HepG2 (cell line): ENCODE measurements around the gene SRF. TPM values are rescaled to one million over a fixed set of nuclear protein-coding genes. Genes with fewer than 3 reads are reported as not detected.

Source experiments
- DMAP1 ChIP-seq: IDR thresholded peaks from 2 replicates; pipeline ENCODE4 v1.6.1; 2016
- FOSL2 ChIP-seq: sonication (generic); formaldehyde crosslinking; IDR thresholded peaks from 2 replicates; pipeline ENCODE4 v1.4.0; 2020; ENCODE audit warnings: missing genetic modification reagents
- HMG20B ChIP-seq: conservative IDR thresholded peaks from 2 replicates; pipeline ENCODE4 v1.6.1; 2016; ENCODE audit warnings: missing genetic modification reagents, missing compliant biosample characterization
- JDP2 ChIP-seq: sonication (generic); formaldehyde crosslinking; IDR thresholded peaks from 2 replicates; pipeline ENCODE4 v1.8.1; 2022; ENCODE audit warnings: missing genetic modification reagents, borderline replicate concordance
- MLLT10 ChIP-seq: sonication (generic); formaldehyde crosslinking; IDR thresholded peaks from 2 replicates; pipeline ENCODE4 v1.4.0; 2020; ENCODE audit warnings: missing genetic modification reagents
- ZNF230 ChIP-seq: sonication (generic); formaldehyde crosslinking; IDR thresholded peaks from 2 replicates; pipeline ENCODE4 v1.4.0; 2020; ENCODE audit warnings: mild to moderate bottlenecking, missing genetic modification reagents
- ZNF607 ChIP-seq: sonication (generic); formaldehyde crosslinking; IDR thresholded peaks from 2 replicates; pipeline ENCODE4 v1.5.1; 2020; ENCODE audit warnings: missing genetic modification reagents, mild to moderate bottlenecking, borderline replicate concordance
- polyA plus RNA-seq, 8 experiments: library from polyadenylated mRNA; depleted of rRNA in 3 of 8; stranded (reverse) in 7 of 8; unstranded in 1 of 8; fragments of >200 nt; fragmentation: Illumina TruSeq in 4 of 8; extraction: Trizol in 4 of 8; gene quantifications; 2 replicates each; pipeline versions ENCODE4 v1.2.1 to v1.2.3, GENCODE V29; 2011 to 2016; ENCODE audit warnings: low read depth in 4 of 8, missing spikeins in 1 of 8, mixed read lengths in 1 of 8; ENCODE audit not compliant: insufficient read depth in 1 of 8
- total RNA-seq, 5 experiments: library from RNA; depleted of rRNA; stranded (reverse); fragments of >200 nt; fragmentation: Illumina TruSeq; extraction: Trizol; gene quantifications; 2 replicates each; pipeline ENCODE4 v1.2.3, GENCODE V29; 2016; ENCODE audit warnings: low read depth in 1 of 5
- TF ChIP-seq, protein P1 (sequence below): sonication (generic); formaldehyde crosslinking; IDR thresholded peaks from 2 replicates; pipeline ENCODE4 v1.4.0; 2020; ENCODE audit warnings: missing genetic modification reagents, mild to moderate bottlenecking, borderline replicate concordance
- TF ChIP-seq, protein P2 (sequence below): sonication (generic); formaldehyde crosslinking; IDR thresholded peaks from 2 replicates; pipeline ENCODE4 v1.4.0; 2020; ENCODE audit warnings: missing genetic modification reagents
- TF ChIP-seq, protein P3 (sequence below): sonication (generic); formaldehyde crosslinking; IDR thresholded peaks from 2 replicates; pipeline ENCODE4 v1.9.0; 2021; ENCODE audit warnings: missing genetic modification reagents, borderline replicate concordance
- TF ChIP-seq, protein P4 (sequence below): sonication (generic); formaldehyde crosslinking; IDR thresholded peaks from 2 replicates; pipeline ENCODE4 v1.5.1; 2020; ENCODE audit warnings: missing genetic modification reagents, mild to moderate bottlenecking, borderline replicate concordance
- TF ChIP-seq, protein P5 (sequence below): sonication (generic); formaldehyde crosslinking; IDR thresholded peaks from 2 replicates; pipeline ENCODE4 v1.8.1; 2022; ENCODE audit warnings: mild to moderate bottlenecking, missing genetic modification reagents
- TF ChIP-seq, protein P6 (sequence below): IDR thresholded peaks from 2 replicates; pipeline ENCODE4 v1.6.1; 2016; ENCODE audit warnings: missing biosample characterization, missing genetic modification reagents, low read depth
- TF ChIP-seq, protein P7 (sequence below): sonication (generic); formaldehyde crosslinking; IDR thresholded peaks from 2 replicates; pipeline ENCODE4 v1.4.0; 2020; ENCODE audit warnings: missing genetic modification reagents

Gene SRF
- total and polyA plus RNA-seq, 2 of the 13 experiments (the other 11 are each of a cell fraction or from before 2014, with no cell fraction given) = 25.5 to 44.1 TPM

DNA sequence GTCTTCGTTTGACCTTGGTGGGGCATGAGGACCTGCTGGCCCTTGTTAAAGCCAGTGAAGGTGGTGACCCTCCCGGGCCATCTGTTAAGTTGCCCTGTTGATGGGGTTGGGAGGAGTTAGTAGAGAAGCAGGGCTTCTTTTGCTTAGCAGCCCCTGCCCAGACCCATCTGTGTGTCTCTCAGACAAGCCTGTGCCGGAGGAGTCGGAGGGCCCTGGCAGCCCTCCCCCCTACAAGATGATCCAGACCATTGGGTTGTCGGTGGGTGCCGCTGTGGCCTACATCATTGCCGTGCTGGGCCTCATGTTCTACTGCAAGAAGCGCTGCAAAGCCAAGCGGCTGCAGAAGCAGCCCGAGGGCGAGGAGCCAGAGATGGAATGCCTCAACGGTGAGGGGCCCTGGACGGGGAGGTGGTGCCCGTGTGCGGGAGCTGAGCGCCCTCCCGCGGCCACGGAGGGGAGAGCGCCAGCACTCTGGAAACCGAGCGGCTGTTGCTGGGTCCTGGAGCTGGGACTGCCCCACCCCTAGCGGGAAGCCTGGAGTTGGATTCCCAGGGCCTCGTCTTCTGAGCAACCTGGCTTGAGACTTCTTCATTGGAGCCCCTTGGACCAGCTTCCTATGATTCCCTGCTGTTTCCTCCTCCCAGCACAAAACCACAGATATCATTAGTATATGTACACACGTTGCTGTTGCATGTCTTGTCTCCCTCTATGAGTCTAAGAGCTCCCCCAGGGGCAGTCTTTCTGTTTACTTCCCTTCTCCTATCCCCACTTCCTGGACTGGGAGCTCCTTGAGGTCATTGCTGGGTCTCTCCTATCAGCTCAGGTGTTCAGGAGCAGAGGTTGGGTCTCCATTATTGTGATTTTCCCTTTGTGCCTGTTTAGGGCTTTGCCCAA, 27.6 kb upstream of the SRF start (continued):
- TF ChIP-seq, protein P1, sequence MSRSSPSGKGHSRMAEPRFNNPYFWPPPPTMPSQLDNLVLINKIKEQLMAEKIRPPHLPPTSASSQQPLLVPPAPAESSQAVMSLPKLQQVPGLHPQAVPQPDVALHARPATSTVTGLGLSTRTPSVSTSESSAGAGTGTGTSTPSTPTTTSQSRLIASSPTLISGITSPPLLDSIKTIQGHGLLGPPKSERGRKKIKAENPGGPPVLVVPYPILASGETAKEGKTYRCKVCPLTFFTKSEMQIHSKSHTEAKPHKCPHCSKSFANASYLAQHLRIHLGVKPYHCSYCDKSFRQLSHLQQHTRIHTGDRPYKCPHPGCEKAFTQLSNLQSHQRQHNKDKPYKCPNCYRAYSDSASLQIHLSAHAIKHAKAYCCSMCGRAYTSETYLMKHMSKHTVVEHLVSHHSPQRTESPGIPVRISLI (CRISPR knock-in tag) = peak; percentile 89; the same call in 1 of the 2 replicates
- peak; percentile 78; the same call in 1 of the 2 replicates for TF ChIP-seq ZNF607 (CRISPR knock-in tag)
- TF ChIP-seq HMG20B (CRISPR knock-in tag) = 0 out of 2 replicates have a peak, but pooled peaks have one; percentile 29
- TF ChIP-seq MLLT10 = no peak
- TF ChIP-seq, protein P2, sequence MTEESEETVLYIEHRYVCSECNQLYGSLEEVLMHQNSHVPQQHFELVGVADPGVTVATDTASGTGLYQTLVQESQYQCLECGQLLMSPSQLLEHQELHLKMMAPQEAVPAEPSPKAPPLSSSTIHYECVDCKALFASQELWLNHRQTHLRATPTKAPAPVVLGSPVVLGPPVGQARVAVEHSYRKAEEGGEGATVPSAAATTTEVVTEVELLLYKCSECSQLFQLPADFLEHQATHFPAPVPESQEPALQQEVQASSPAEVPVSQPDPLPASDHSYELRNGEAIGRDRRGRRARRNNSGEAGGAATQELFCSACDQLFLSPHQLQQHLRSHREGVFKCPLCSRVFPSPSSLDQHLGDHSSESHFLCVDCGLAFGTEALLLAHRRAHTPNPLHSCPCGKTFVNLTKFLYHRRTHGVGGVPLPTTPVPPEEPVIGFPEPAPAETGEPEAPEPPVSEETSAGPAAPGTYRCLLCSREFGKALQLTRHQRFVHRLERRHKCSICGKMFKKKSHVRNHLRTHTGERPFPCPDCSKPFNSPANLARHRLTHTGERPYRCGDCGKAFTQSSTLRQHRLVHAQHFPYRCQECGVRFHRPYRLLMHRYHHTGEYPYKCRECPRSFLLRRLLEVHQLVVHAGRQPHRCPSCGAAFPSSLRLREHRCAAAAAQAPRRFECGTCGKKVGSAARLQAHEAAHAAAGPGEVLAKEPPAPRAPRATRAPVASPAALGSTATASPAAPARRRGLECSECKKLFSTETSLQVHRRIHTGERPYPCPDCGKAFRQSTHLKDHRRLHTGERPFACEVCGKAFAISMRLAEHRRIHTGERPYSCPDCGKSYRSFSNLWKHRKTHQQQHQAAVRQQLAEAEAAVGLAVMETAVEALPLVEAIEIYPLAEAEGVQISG (CRISPR knock-in tag) = peak; percentile 70
- TF ChIP-seq DMAP1 (CRISPR knock-in tag) = no peak; the same call in 1 of the 2 replicates
- TF ChIP-seq FOSL2 (CRISPR knock-in tag) = peak; percentile 56; the same call in 1 of the 2 replicates
- TF ChIP-seq, protein P3, sequence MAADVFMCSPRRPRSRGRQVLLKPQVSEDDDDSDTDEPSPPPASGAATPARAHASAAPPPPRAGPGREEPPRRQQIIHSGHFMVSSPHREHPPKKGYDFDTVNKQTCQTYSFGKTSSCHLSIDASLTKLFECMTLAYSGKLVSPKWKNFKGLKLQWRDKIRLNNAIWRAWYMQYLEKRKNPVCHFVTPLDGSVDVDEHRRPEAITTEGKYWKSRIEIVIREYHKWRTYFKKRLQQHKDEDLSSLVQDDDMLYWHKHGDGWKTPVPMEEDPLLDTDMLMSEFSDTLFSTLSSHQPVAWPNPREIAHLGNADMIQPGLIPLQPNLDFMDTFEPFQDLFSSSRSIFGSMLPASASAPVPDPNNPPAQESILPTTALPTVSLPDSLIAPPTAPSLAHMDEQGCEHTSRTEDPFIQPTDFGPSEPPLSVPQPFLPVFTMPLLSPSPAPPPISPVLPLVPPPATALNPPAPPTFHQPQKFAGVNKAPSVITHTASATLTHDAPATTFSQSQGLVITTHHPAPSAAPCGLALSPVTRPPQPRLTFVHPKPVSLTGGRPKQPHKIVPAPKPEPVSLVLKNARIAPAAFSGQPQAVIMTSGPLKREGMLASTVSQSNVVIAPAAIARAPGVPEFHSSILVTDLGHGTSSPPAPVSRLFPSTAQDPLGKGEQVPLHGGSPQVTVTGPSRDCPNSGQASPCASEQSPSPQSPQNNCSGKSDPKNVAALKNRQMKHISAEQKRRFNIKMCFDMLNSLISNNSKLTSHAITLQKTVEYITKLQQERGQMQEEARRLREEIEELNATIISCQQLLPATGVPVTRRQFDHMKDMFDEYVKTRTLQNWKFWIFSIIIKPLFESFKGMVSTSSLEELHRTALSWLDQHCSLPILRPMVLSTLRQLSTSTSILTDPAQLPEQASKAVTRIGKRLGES (CRISPR knock-in tag) = no peak
- 0 out of 2 replicates have a peak, but pooled peaks have one; percentile 23 for TF ChIP-seq ZNF230 (CRISPR knock-in tag)
- TF ChIP-seq, protein P4, sequence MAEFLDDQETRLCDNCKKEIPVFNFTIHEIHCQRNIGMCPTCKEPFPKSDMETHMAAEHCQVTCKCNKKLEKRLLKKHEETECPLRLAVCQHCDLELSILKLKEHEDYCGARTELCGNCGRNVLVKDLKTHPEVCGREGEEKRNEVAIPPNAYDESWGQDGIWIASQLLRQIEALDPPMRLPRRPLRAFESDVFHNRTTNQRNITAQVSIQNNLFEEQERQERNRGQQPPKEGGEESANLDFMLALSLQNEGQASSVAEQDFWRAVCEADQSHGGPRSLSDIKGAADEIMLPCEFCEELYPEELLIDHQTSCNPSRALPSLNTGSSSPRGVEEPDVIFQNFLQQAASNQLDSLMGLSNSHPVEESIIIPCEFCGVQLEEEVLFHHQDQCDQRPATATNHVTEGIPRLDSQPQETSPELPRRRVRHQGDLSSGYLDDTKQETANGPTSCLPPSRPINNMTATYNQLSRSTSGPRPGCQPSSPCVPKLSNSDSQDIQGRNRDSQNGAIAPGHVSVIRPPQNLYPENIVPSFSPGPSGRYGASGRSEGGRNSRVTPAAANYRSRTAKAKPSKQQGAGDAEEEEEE = no peak; the same call in 1 of the 2 replicates
- no peak for TF ChIP-seq JDP2 (CRISPR knock-in tag)
- TF ChIP-seq, protein P5, sequence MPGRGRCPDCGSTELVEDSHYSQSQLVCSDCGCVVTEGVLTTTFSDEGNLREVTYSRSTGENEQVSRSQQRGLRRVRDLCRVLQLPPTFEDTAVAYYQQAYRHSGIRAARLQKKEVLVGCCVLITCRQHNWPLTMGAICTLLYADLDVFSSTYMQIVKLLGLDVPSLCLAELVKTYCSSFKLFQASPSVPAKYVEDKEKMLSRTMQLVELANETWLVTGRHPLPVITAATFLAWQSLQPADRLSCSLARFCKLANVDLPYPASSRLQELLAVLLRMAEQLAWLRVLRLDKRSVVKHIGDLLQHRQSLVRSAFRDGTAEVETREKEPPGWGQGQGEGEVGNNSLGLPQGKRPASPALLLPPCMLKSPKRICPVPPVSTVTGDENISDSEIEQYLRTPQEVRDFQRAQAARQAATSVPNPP = no peak
- TF ChIP-seq, protein P6, sequence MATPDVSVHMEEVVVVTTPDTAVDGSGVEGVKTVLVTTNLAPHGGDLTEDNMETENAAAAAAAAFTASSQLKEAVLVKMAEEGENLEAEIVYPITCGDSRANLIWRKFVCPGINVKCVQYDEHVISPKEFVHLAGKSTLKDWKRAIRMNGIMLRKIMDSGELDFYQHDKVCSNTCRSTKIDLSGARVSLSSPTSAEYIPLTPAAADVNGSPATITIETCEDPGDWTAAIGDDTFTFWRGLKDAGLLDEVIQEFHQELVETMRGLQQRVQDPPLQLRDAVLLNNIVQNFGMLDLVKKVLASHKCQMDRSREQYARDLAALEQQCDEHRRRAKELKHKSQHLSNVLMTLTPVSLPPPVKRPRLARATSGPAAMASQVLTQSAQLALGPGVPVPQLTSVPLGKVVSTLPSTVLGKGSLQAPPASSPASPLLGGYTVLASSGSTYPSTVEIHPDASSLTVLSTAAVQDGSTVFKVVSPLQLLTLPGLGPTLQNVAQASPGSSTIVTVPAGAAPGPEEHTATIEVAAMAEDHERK (CRISPR knock-in tag) = no peak
- TF ChIP-seq, protein P7, sequence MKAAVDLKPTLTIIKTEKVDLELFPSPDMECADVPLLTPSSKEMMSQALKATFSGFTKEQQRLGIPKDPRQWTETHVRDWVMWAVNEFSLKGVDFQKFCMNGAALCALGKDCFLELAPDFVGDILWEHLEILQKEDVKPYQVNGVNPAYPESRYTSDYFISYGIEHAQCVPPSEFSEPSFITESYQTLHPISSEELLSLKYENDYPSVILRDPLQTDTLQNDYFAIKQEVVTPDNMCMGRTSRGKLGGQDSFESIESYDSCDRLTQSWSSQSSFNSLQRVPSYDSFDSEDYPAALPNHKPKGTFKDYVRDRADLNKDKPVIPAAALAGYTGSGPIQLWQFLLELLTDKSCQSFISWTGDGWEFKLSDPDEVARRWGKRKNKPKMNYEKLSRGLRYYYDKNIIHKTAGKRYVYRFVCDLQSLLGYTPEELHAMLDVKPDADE = no peak
